Astrocyte of the cerebellum (primary cell): ENCODE results near the gene OGA.
A peak's percentile ranks its signal among the peaks of the same experiment; 100 is the strongest.

ENCODE experiments used
- DNase-seq: peaks from one replicate; pipeline ENCODE4 v3.0.0-alpha.2; 2011; ENCODE audit warnings: low read depth
- H3K4me3 ChIP-seq: 2 replicates; pipeline ENCODE4 v1.5.1; 2011; ENCODE audit warnings: mild to moderate bottlenecking, low read depth, low read length, moderate library complexity
- CTCF ChIP-seq: IDR thresholded peaks from 2 replicates; pipeline ENCODE4 v1.5.1; 2012; ENCODE audit warnings: low read length, low read depth, moderate library complexity, mild to moderate bottlenecking; ENCODE audit errors: missing control alignments
- in situ Hi-C: cut with HindIII; loops from 2 replicates; pipeline ENCODE4 v1.10.0; 2017; ENCODE audit warnings: low sequenced_read_pairs

OGA gene

GRCh38 chr10:101851411-101852116, 33.3 kb upstream of the OGA start:
- no peak overlapping the region for H3K4me3 ChIP-seq
- no peak for DNase-seq
- no peak for TF ChIP-seq CTCF
- in situ Hi-C loops: no loop called here

- H3K4me3 ChIP-seq: no peak overlapping the region
- in situ Hi-C loops: no loop called here
- no peak for DNase-seq
- TF ChIP-seq CTCF: no peak
Measured at GRCh38 chr10:101850749-101851148, 32.5 kb upstream of the OGA start.

GRCh38 chr10:101848894-101849351, 30.7 kb upstream of the OGA start:
- no peak overlapping the region for H3K4me3 ChIP-seq
- DNase-seq: no peak
- in situ Hi-C loops: no loop called here
- no peak for TF ChIP-seq CTCF

- DNase-seq: no peak
- in situ Hi-C loops: no loop called here
- TF ChIP-seq CTCF: no peak
- no peak overlapping the region for H3K4me3 ChIP-seq
Measured at GRCh38 chr10:101848408-101848807, 30.2 kb upstream of the OGA start.

- DNase-seq: no peak
Measured at GRCh38 chr10:101845893-101846292, 27.6 kb upstream of the OGA start.

GRCh38 chr10:101843032-101844021, 25.1 kb upstream of the OGA start, which contains the start of gene KCNIP2:
KCNIP2 (minus strand) TSS chr10:101843800; CDS start chr10:101843568, 232 bp downstream.
- in situ Hi-C loops: no loop called here

More at GRCh38 chr10:101845893-101846292, 27.6 kb upstream of the OGA start:
- no peak overlapping the region for H3K4me3 ChIP-seq
- in situ Hi-C loops: no loop called here
- TF ChIP-seq CTCF: no peak

More at GRCh38 chr10:101843032-101844021, 25.1 kb upstream of the OGA start, which contains the start of gene KCNIP2:
- H3K4me3 ChIP-seq: no peak within 1 kb of the TSS
- peak; percentile 55 for TF ChIP-seq CTCF
- DNase-seq: no peak
